ENCODE data around the gene APBB2.

Gene APBB2

DNA sequence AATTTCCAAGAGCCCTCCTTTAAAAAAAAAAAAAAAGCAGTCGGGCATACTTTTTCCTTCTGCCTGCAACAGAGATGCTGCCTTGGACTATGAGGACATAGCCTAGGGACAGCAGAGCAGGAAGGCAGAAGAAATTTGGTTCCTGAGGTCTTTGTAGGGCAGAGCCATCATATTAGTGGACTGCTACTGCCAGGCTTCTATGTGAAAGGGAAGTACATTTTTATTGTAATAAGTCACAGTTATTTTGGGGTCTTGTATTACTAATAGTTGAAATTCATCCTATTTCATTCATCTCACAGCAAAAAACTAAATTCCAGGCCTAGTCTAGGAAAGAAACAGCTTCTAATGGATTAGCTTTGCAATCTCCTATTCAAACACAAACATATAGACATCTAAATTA, 253.4 kb downstream of the APBB2 start:
- no peak for DNase-seq

DNA sequence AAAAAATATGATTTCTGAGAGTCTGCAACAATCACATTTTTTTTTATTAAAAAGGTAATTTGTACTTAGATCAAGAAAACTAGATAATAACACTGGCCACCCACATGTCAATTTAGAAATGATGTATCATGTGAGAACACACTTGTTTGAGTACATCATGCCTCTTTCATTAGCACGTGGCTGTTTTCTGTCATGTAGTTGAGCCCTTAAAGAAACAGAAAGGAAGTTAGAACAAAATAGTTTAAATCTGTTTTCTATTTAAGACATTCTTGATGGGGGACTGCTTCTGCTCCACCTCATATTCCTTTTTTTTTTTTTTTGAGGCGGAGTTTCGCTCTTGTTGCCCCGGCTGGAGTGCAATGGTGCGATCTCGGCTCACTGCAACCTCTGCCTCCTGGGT, 257.1 kb downstream of the APBB2 start:
- DNase-seq = no peak

DNA sequence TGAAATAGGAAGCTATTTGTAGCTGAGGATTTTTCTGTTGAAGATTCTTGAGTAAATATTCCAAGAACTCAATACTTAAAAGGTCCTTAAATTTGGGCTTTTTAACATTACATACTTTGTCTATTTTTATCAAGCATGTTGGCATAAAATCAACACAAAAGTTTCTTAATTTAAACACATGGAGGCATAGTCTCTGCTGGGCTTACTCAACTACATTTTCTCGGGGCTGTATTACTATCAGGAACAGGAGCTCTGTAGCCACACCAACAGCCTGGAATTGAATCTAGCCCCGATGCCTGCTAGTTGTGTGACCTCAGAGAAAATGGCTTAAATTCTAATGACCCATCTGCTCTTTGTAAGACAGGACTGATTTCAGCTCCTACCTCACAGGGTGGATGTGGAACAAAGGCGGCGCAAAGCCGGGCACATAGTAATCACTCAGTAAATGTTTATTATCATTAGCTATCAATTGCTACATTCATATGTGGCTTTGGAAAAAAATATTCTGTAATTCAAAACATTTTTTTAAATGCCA, 257.6 kb downstream of the APBB2 start:
- DNase-seq = no peak

DNA sequence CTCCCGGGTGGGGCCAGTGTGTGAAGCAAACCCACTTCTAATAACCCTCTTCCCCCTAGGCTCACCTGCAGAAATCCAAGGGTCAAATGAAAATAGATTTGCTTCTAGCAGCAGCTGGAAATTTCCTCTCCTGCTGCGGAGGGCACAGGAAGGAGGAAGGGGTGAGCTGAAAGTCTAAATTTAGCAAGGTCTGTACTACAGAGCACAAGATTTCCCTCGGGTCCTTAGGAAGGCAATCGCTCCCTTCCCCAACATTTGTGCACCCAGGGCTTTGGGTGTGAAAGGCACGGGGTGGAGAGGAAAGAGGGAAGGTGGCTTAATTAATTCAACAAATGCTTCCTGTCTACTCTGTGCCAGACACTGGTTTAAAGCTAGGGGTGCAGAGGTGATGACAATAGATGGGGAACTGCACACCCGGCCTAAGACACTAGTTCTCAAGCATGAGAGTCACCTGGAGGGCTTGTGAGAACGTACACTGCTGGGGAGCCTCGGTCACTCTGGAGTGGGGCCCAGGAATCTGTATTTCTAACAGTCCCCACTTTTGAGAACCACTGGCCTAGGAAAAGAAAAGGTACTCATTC, 260.2 kb downstream of the APBB2 start:
- no peak for DNase-seq

DNA sequence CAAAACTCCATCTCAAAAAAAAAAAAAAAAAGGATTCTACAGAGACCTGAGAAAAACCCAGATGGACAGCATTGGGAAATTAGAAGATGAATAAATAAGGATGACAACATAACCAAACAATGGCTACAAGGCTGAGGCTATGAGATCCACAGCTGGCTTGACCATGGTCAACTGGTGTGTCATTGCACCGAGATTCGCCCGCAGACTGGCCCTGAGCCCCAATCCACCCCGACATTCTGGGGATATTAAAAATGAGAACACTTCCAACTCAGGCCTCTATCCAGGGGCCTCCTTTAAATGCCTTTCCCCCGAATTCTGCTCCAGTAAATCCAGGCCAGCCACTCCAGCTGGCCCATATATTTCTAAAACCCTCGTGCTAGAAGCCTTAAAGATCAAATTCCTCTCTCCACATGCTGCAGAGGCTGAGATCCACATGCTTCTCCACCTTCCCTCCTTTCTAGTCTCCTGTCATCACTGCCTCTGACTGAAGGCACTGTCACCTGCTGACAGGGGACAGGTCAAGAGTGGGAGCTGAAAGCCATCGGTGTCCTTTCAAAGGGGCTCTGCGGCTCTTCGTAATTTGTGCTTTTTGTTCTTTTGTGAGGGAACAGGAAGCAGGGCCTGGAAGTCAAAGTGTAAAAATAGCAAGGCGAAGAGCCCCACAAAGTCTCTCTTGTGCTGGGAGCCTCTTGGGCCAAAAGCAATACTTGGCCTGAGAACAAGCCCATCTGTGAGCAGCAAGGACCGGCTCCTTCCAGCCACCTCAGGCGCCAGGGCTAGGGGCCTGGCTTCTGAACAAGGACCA, 260.9 kb downstream of the APBB2 start:
- DNase-seq = no peak

DNA sequence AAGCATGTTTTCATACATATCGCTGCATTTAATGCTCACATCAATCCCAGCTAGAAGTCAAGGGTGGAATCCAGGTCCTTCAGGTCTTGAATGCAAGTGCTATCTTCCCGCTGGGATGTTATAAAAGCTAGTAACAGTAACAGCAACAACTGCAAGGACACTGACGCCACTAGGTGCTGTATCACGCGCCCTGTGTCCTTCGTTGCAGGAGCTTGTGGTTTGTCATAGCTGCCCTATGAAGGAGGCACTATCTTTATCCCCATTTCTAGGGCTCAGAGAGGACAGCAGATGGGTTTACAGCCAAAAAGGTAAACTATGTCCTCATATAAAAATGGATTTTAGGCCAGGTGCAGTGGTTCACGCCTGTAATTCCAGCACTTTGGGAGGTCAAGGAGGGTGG, 261.7 kb downstream of the APBB2 start:
- no peak for DNase-seq

DNA sequence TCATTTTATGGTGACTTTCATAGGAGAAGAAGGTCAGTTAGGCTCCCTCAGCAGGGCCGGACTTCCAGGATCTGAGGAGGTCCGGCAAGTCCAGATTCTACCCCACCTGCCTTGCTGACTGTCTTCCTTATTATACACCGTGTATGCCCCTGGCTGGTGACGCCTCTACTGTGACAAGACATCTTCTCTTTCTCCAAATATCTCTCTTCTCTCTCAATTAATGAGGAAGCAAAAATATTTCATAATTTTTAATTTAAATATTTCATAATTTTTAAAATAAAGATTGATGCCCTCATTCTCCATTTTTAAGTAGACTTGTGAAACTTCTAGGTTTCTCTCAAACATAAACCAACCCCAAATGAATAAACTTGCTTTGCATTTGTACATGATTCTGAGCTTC, 262.1 kb downstream of the APBB2 start:
- DNase-seq = no peak

DNA sequence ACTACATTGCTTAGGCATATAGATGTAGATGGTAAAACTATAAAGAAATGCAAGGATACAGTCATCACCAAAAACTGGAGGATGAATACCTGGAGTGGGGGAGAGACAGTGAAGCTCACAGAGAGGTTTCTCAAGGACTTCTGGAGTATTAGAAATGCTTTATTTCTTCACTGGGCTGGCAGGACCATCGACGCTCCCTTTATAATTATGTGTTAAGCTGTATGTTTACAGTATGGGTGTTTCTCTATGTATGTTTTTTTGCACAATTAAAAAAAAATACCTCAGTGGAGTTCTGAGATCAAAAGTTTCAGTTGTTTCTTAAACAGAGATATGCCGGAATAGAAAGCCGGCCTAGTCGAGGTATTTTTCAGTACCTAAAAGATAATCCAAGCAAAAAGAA, 263.3 kb downstream of the APBB2 start:
- DNase-seq = no peak

DNA sequence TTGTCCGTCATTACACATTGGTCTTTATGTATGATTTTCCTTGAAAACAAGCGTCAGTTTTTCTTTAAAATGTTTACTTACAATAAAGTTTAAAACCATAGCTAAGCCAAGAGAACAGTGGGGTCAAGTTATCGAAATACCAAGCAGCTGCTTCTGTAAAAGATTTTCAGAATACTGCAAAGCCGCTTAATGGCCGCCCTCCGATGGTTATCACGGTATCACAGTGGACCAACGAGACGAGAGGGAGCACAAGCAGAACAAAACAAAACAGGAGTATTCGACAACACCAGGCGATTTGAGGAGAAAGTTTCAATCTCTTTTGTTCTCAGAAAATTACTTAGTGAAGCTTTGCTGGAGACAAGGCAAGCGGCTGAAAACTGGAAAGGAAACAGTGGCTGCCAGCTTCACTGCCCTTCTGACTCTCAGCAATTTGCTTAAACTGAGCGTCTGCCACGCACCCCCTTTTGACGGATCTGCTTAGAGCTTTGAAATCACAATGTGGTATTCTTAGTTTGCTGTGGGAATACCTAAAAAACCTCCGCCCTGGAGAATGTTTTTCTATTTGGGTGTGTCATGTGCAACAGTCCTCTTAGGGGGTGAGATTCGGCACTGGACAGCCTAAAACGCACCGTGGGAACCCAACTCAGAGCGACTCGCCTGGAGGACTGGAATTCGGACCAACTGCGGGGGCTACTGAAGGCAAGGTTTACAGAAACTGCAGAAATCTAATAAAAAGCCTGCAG, 264.8 kb downstream of the APBB2 start:
- DNase-seq = no peak

DNA sequence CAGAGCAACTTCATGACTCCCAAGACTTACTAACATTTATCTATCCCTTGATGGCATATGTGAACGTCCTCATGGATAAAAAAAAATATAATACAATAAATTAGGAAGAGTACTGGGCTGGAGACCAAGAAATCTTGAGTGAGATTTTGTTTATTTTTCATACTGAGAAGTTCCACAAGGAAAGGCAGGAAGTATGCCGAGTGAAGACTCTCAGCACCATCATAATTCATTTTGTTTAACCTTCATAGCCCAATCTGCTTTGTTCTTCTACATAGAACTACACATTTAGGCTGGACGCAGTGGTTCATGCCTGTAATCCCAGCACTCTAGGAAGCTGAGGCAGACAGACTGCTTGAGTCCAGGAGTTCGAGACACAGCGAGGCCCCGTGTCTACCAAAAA, 266.3 kb downstream of the APBB2 start:
- DNase-seq = no peak

DNA sequence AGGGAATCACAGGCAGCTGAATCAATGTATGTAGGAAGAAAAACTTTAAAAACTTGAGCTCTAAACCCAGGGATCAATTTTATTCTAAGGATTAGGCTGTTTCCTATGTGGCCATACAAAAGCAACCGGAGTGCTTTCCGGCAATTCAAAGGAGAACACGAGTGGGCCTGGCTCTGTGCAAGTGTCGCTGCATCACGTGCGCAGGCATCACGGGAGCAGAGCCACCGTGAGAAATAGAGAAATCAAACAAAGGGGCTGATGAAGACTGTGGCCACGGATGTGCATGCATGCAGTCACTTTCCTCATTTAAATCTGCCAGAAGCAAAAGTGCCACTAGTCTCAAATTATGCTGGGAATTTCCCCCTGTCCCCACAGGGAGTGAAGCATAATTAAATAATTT, 267.7 kb downstream of the APBB2 start:
- no peak for DNase-seq

DNA sequence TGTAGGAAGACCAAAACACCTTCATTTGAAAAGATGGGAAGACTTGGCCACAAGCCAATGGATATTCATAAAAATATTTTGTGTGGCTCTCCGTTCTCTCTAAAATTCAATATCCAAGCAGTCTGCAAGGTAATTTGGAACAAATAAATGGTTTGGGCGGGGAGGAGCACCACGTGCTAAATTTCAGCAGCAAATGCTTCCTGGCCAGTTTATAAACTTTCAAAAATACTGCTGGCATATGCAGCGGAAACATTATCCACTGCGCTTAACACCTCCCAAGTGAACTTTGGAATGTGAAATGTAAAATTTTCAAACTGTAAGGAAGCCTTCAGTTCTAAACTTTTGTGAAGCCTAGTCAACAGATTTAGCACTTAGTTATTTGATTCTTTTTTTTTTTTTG, 273.6 kb downstream of the APBB2 start:
- no peak for DNase-seq

DNA sequence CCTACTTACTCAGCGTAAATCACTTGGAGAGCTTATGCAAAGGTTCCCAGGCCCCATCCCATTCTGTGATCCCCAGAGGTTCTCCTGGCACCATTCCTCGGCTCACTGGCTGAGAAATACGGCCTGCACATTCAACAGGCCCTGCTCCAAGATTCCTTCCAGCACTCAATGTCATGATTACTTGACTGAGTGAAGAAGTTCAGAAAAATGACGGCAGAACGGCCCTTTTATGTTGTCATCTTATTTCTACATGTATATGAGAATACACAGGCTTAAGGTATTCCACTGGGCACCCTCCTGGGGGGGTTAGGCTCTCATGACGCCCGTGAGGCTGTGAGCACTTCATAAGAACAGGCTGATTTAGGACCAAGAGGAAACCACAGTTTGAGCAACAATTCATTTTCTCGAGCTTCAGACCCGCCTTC, 274.0 kb downstream of the APBB2 start:
- DNase-seq = no peak

DNA sequence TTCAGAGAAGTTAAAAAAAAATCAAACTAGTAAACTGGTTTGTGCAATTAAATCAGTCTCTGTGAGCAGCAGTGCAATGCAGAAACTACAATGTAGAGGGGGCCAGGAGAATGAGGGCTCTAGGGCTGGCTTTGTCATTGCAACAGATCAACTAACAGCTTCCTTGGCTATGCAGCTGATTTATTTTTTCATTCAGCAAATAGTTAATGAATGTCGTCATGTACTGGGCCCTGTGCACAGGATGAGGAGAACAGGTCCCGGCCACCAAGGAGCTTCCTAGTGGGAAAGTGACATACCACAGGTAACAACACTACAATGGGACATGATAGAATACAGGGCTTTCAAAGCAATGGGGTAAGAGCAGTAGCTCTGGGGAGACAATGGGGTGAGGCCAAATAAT, 274.5 kb downstream of the APBB2 start:
- DNase-seq = no peak

DNA sequence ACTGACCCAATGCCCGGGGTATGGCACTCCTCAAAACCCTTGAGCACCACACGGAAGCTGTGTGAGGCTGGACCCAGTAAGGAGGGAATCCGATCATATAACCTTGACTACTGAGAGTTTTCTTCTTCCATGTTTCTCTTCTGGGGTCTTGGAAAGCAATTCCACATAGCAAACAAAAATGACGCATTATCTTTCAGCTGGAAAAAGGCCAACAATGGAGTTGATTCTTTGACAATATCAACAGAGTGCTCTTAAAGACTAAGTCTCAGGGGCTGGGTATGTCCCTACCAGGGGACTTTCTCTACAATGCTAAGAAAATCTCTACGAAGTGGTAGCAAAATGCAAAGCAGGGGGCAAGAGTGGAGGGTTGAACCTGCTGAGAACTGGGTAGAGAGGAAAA, 276.0 kb downstream of the APBB2 start:
- DNase-seq = no peak

DNA sequence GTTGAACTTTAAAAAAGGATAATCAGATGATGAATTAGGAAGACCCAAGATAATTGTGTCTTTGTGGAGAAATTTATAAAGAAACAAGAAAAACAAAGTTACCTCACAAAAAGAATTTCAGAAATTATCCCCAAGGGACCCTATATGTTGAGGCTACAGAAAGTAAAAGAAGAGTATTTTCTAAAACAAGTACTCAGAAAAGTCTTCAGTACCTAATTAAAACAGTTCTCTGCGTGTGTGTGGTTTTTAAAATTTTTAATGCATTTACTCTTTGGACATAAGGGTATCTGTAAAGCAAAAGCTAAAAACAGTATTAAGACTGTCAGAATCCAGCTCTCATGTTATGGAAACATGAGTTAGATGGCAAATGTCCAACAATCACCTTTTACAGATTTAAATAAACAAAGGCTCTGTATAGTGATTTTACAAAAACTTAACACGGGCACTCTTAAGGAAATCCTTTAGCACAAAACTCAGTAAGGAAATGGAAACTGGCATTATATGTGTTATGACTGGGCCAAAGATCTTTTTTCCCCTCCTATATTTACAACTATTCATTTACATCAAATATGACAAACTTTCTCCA, 277.1 kb downstream of the APBB2 start:
- DNase-seq = no peak

DNA sequence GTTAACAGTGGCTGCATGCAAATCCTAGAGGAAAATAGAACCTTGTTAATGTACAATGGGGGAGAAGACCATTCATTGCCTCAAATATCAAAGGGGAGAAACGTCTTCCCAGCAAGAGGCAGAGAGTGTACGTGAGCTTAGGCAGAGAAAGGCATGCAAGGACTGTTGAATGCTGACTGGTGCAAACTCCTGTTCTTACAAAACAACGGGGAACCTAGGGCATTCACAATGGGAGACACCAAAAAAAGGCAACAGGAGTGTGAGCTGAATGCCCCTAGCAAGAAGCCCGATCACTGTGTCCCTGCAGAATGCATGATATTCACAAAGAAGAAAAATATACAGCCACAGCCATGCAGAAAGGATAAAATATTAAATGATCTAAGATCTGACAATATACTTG, 279.7 kb downstream of the APBB2 start:
- DNase-seq = no peak

DNA sequence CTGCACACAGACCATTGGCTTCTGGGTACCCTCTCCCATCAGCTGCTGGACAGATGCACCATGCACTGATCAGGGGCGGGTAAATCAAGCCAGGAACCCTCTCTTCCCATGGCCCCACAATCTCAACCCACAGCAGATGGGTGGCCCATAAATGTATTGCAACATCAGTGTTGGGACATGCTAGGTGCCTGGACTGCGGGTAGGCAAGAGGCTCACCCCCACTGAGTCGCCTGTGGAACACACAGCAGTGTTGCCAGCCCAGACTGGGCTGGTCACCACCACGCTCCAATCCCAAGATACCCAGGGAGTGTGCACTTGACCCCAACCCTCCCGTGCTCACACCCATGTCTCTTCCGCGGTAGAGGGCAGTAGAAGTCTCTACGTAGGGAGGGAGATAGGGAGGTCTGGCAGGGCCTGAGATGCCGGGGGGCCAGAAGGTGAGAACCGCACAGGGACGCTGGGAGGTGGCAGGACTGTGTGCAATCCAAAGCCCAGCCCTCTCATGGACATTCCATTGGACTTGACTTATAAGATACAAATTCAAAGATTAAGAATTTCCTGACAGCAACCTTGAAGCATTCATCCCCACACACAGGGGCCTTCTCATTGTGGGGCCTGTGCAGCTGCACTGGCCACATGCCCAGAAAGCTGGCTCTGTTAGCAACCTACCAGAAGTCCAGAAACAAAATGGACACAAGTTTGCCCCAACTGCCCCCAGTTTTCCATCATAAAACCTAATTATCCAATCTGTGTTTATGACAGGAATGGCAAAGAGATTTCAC, 280.9 kb downstream of the APBB2 start:
- DNase-seq = no peak

DNA sequence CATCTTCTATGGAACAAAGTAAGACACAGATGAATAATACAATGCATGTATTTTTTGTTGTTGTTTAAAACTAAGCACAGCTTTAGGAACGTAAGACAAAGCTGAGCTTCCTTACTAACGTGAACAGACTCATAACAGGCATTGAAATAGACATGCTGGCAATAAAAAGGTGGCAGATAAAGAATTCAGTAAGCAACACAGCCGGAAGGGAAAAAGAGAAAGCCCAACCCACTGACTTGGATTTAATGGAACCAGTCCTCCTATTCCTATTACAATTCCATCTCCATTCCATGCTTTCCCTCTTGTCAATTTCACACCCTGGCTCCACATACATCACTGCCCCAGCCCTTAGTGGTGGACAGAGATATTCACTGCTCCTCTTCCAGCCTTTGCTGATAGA, 282.5 kb downstream of the APBB2 start:
- no peak for DNase-seq

DNA sequence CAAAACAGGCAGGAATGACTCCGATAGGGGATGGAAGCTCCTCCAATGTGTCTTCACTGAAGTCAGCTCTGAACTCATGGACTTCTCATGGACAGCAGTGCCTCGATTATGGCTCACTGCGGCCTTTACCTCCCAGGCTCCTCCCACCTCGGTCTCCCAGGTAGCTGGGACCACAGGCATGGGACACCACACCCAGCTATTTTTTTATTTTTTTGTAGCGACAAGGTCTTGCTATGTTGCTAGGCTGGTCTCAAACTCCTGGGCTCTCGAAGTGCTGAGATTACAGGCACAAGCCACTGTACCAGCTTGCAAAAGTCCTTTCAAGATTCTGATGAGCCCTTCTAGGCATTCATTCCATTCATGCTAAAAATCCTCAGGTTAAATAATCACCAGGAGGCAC, 283.1 kb downstream of the APBB2 start:
- DNase-seq = no peak

DNA sequence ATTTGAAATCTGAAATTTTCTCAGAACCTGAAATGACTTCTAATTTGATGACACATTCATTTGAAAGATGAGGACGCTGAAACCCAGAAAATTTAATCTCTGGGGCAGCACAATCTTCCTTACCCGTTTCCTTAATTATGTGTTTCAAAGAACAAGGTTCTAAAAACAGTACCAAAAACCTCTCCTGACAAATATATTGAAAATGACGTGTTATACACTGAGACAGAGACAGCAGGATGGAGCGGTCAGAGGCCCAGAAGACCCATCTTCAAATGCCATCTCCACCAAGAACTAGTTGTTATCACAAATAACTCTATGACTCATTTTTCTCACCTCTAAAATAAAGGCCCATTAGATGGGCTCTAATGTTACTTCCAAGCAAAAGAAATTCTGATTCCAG, 287.3 kb downstream of the APBB2 start:
- no peak for DNase-seq

DNA sequence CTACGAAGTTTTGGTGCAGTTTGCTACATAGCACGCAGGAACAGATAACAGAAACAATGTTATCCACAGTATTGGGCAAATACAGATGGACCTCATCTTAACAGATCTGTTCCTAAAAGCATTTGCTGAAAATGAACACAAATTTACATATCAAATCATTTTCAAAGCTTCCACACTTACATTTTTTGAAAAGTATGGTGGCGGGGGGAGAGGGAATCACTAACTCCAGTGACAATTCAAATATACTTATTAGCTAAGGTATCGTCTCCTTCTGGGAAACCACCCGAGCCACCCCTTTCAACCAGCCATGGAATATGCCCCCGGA, 289.6 kb downstream of the APBB2 start:
- no peak for DNase-seq
